DOHH2 (cell line): ENCODE data around the gene ZCWPW1.
"Not testable (repeated sequence)": the region's sequence is repeated elsewhere in the genome, so short reads cannot be mapped to it uniquely, and the experiment has no call there.

Experiments used
- H3F3A ChIP-seq: fragments of 200-600 bp; sonication (generic), shearing (Covaris generic); 2 replicates; pipeline ENCODE4 v1.6.0; 2016; ENCODE audit warnings: antibody characterized with exemption, mild to moderate bottlenecking; ENCODE audit not compliant: control insufficient read depth, insufficient read depth
- H3K27ac ChIP-seq: fragments of 200-600 bp; sonication (generic); 2 replicates; pipeline ENCODE4 v1.5.1; 2014; ENCODE audit warnings: low read depth, mild to moderate bottlenecking, low read length, moderate library complexity
- H3K27me3 ChIP-seq: fragments of 200-600 bp; sonication (generic); 2 replicates; pipeline ENCODE4 v1.6.1; 2014; ENCODE audit warnings: mild to moderate bottlenecking, low read length, mixed read lengths; ENCODE audit not compliant: control insufficient read depth
- H3K36me3 ChIP-seq: fragments of 200-600 bp; sonication (generic); 2 replicates; pipeline ENCODE4 v1.6.1; 2014; ENCODE audit warnings: mild to moderate bottlenecking, low read length, moderate library complexity, mixed read lengths; ENCODE audit not compliant: control insufficient read depth
- H3K4me1 ChIP-seq: fragments of 200-600 bp; sonication (generic); 2 replicates; pipeline ENCODE4 v1.6.1; 2014; ENCODE audit warnings: mild to moderate bottlenecking, low read length, mixed read lengths; ENCODE audit not compliant: control insufficient read depth
- H3K4me2 ChIP-seq: fragments of 200-600 bp; sonication (generic); 2 replicates; pipeline ENCODE4 v1.6.0; 2014; ENCODE audit warnings: mild to moderate bottlenecking, low read length, moderate library complexity
- H3K4me3 ChIP-seq: fragments of 200-600 bp; sonication (generic); 2 replicates; pipeline ENCODE4 v1.5.1; 2014; ENCODE audit warnings: mild to moderate bottlenecking, low read length, mixed read lengths
- H3K79me2 ChIP-seq: fragments of 200-600 bp; sonication (generic); 2 replicates; pipeline ENCODE4 v1.6.1; 2014; ENCODE audit warnings: mild to moderate bottlenecking, low read length, mixed read lengths; ENCODE audit not compliant: control insufficient read depth
- H3K9me2 ChIP-seq: fragments of 200-600 bp; sonication (generic); replicated peaks from 2 replicates; pipeline ENCODE4 v1.6.1; 2014; ENCODE audit warnings: mild to moderate bottlenecking, low read length, mixed read lengths; ENCODE audit not compliant: control insufficient read depth
- H3K9me3 ChIP-seq: fragments of 200-600 bp; sonication (generic); 2 replicates; pipeline ENCODE4 v1.6.1; 2014; ENCODE audit warnings: antibody characterized with exemption, low read length, mixed read lengths; ENCODE audit not compliant: control insufficient read depth, insufficient read depth
- H4K20me1 ChIP-seq: fragments of 200-600 bp; sonication (generic); 2 replicates; pipeline ENCODE4 v1.6.0; 2014; ENCODE audit warnings: low read depth, mild to moderate bottlenecking, antibody characterized with exemption, low read length, moderate library complexity; ENCODE audit not compliant: control insufficient read depth, insufficient read depth
- EZH2phosphoT487 ChIP-seq: fragments of 200-600 bp; sonication (generic); IDR thresholded peaks from 2 replicates; pipeline ENCODE4 v1.6.1; 2017; ENCODE audit warnings: borderline replicate concordance, mild to moderate bottlenecking, antibody characterized with exemption, low read length, moderate library complexity, mixed read lengths
- TF ChIP-seq, protein P1 (sequence below): fragments of 200-600 bp; sonication (generic); IDR thresholded peaks from one replicate; pipeline ENCODE4 v1.5.1; 2014; ENCODE audit warnings: antibody characterized with exemption, mild to moderate bottlenecking, low read depth, low read length; ENCODE audit not compliant: poor library complexity, severe bottlenecking

Gene ZCWPW1

DNA sequence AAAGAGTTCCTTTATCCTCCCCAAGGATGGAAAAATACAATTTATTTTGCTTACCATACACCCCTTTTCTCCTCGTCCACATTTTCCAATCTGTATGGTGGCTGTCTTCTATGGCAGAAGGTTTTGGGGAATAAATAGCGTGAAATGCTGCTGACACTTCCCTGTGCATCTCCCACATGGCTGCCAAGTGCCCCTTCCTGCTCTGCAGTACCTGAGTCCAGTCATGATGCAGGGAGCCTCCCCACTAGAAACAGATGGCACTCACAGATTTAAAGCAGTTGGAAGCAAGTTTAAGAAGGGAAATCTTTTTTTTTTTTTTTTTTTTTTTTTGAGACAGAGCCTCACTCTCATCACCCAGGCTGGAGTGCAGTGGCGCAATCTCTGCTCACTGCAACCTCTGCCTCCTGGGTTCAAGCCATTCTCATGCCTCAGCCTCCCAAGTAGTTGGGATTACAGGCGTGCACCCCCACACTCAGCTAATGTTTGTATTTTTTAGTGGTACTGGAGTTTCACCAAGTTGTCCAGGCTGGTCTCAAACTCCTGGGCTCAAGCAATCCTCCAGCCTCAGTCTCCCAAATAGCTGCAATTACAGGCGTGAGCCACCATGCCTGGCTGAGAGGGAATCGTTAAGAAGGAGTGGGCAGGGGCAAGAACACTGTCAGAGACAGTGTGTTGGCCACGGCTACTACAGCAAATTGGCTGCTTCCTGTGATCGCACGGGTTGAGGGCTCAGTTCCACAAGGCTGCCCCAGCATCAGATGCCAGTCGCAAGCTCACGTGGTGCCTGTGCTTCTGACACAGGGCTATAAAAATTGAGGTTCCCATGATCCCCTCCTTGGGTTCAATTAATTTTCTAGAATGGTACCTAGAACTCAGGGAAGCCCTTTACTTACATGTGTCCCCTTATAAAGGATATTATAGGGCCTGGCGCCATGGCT, 60.6 kb downstream of the ZCWPW1 start:
- H3K36me3 ChIP-seq = peaks cover 23% of the 10 kb centered on the region
- no peaks in the 10 kb centered on the region for H3K79me2 ChIP-seq
- no peak for TF ChIP-seq EZH2phosphoT487
- TF ChIP-seq, protein P1, sequence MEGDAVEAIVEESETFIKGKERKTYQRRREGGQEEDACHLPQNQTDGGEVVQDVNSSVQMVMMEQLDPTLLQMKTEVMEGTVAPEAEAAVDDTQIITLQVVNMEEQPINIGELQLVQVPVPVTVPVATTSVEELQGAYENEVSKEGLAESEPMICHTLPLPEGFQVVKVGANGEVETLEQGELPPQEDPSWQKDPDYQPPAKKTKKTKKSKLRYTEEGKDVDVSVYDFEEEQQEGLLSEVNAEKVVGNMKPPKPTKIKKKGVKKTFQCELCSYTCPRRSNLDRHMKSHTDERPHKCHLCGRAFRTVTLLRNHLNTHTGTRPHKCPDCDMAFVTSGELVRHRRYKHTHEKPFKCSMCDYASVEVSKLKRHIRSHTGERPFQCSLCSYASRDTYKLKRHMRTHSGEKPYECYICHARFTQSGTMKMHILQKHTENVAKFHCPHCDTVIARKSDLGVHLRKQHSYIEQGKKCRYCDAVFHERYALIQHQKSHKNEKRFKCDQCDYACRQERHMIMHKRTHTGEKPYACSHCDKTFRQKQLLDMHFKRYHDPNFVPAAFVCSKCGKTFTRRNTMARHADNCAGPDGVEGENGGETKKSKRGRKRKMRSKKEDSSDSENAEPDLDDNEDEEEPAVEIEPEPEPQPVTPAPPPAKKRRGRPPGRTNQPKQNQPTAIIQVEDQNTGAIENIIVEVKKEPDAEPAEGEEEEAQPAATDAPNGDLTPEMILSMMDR = no peak
- no peaks in the 10 kb centered on the region for H3K27me3 ChIP-seq
- H3K4me1 ChIP-seq = peaks cover 87% of the 10 kb centered on the region
- H3K4me2 ChIP-seq = peak overlapping the region; percentile 71
- H4K20me1 ChIP-seq = no peaks in the 10 kb centered on the region
- no peaks in the 10 kb centered on the region for H3K9me3 ChIP-seq
- H3F3A ChIP-seq = peaks cover 53% of the 10 kb centered on the region
- H3K9me2 ChIP-seq = no peaks in the 10 kb centered on the region
- H3K4me3 ChIP-seq = peak overlapping the region; percentile 56
- H3K27ac ChIP-seq = peak overlapping the region; percentile 92

DNA sequence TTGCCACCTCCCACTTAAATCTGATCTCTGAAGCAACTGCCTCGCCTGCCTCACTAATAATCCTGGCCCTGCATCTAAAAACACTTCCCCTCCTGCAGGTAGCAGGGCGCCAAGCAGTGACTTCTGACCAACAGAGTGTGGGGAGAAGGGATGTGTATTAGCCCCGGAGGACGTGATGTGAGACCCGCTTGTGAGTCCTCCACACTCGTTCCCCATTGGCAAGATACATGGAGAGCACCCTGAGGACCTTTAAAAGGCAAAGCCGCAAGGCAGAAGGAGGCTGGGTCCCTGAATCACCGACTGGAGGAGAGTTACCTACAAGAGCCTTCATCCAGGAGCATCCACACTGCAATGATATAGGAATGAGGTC, 61.3 kb downstream of the ZCWPW1 start:
- Histone ChIP-seq H3F3A (peaks cover 53% of the 10 kb centered on the region), H3K4me3 (peak overlapping the region; percentile 56), H3K4me2 (peak overlapping the region; percentile 71), H3K4me1 (peaks cover 80% of the 10 kb centered on the region), H3K36me3 (peaks cover 30% of the 10 kb centered on the region), H4K20me1 (no peaks in the 10 kb centered on the region), H3K9me2 (no peaks in the 10 kb centered on the region), H3K79me2 (no peaks in the 10 kb centered on the region), H3K27me3 (no peaks in the 10 kb centered on the region), H3K27ac (peak overlapping the region; percentile 92), H3K9me3 (no peaks in the 10 kb centered on the region)
- TF ChIP-seq, protein P1 = no peak
- no peak for TF ChIP-seq EZH2phosphoT487

DNA sequence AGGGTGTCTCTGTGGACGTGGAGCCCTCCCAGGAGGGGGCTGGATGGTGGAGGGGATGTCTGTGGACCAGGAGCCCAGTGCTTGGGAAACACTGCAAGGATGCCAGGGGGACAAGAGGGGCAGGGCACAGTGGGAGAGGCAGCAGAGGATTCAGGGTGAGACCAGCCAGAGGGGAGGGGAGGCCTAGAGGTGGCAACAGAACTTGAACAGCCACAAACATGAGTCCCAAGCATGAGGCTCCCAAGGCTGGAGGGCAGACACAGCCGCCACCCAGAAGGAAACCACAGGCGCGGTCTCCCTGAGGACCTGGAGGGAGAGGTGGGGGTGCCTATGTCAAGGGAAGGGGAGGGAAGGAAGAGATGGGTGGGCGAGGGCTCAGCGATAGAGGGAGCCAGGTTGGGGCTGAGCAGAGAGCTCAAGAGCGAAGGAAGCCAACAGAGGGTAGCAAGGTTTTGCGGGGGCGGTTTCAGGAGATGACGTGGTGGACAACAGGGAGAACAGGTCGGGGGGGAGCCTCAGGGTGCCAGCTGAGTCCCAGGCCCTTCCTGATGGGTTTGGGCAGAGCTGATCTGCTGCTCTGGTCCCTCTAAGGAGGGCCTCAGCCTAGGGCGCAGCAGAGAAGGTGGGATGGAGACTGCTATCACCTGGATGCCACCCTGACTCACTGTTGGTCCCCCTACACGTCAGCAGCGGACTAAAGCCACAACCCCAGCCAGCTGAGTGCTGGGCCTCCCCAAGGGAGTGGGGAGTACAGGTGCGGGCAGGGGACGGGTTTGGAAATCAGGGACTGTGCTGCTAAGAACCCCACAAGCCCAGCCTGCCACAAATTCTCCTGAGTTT, 61.9 kb downstream of the ZCWPW1 start:
- Histone ChIP-seq H3K9me3 (no peaks in the 10 kb centered on the region), H3K36me3 (peaks cover 35% of the 10 kb centered on the region), H3K9me2 (no peaks in the 10 kb centered on the region), H3K4me2 (peak overlapping the region; percentile 71), H3K79me2 (no peaks in the 10 kb centered on the region), H3K4me3 (peak overlapping the region; percentile 56), H3K27me3 (no peaks in the 10 kb centered on the region), H3F3A (peaks cover 59% of the 10 kb centered on the region), H4K20me1 (no peaks in the 10 kb centered on the region), H3K27ac (peak overlapping the region; percentile 92), H3K4me1 (peaks cover 73% of the 10 kb centered on the region)
- TF ChIP-seq, protein P1 = no peak
- no peak for TF ChIP-seq EZH2phosphoT487

DNA sequence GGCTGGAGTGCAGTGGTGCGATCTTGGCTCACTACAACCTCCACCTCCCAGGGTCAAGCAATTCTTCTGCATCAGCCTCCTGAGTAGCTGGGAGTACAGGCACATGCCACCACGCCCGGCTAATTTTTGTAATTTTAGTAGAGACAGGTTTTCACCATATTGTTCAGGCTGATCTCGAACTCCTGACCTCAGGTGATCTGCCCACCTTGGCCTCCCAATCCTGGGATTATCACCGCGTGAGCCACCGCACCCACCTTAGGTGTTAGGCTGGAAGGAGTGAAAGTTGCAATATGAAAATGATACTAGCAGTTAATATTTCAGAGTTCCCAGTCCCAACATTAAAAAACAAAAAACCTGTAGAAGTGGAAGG, 62.5 kb downstream of the ZCWPW1 start:
- peak overlapping the region; percentile 56 for H3K4me3 ChIP-seq
- not testable (repeated sequence) for H3K9me3 ChIP-seq, H3K27me3 ChIP-seq, H4K20me1 ChIP-seq, H3K9me2 ChIP-seq, H3K79me2 ChIP-seq
- peaks cover 56% of the 10 kb centered on the region for H3F3A ChIP-seq
- H3K4me2 ChIP-seq = peak overlapping the region; percentile 71
- peaks cover 41% of the 10 kb centered on the region for H3K36me3 ChIP-seq
- peaks cover 67% of the 10 kb centered on the region for H3K4me1 ChIP-seq
- H3K27ac ChIP-seq = peak overlapping the region; percentile 92
